HL-60/S4 (cell line): ENCODE results near the gene TTC38.

Experiments used
- in situ Hi-C: fragments of 300-500 bp; cut with MboI; formaldehyde crosslinking; loops from 2 replicates; pipeline ENCODE4 v1.14.3; 2022; ENCODE audit warnings: low sequenced_read_pairs

TTC38 gene

DNA sequence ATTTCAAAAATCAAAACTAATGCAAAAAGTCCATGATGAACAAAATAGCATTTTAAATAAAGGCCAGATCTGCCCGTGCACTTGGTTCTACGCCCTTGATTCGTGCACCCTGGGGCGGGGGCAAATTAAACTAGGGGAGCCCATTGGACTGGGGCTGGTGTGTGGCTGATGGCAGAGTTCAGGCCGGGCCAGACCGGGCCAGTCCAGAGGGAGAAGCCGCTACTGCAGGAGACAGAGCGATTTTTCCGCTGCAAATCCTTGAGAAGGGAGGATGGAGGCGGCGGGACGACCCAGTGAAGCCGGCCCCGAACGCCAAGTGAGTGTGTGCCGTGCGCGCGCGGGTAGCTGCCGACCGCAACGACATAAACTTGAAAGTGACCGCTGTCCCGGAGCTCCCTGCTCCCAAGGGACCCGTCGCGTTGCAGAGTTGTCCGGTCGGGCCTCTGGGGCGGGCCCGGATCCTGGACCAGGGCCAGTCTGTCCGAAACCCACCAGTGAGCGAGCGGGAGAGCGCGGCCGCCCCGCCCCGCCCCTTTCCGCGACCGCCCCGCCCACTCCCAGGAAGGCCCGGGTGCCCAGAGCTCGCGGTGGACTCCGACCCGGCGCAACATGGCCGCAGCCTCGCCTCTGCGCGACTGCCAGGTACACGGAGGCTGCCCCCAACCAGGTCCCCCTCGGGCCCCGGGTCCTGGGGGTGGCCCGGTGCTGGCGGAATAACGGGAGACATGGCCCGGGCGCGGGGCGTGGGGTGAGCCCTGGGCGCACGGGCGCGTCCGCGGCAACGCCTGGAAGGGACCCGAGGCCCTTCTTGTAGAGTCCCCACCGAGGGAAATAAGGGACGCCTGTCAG lies at the start of gene TTC38:
TTC38 (plus strand) TSS at position 578 of the 849 bp plus-strand sequence; CDS start at position 610, 32 bp downstream.
- in situ Hi-C loops = no loop called here

DNA sequence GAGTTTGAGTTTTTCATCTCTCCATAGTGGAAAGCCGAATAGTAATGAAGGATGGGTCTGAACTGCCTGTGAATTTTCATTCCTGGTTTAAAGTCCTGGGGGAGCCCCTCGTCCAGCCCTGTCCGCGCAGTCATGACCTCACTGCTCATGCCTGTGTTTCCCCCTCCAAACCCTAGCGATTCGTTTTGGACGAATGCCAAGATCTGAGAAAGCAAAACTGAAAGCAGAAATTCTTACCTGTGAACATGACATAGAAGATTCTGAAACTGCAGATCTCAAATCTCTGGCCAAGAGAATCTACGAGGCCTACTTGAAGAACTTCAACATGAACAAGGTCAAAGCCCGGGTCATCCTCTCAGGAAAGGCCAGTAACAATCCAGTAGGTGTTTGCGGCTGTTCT lies 48.2 kb upstream of the TTC38 start:
- in situ Hi-C loops = no loop called here

DNA sequence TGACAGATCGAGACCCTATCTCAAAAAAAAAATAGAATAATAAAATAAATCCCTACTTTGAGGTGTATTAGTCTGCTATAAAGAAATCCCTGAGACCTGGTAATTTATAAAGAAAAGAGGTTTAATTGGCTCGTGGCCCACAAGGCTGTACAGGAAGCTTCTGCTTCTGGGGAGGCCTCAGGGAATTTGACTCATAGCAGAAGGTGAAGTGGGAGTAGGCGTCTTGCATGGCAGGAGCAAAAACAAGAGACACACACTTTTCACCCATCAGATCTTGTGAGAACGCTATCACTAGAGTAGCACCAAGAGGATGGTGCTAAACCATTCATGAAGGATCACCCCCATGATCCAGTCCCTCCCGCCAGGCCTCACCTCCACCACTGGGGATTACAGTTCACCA lies 46.9 kb upstream of the TTC38 start:
- in situ Hi-C loops = no loop called here

DNA sequence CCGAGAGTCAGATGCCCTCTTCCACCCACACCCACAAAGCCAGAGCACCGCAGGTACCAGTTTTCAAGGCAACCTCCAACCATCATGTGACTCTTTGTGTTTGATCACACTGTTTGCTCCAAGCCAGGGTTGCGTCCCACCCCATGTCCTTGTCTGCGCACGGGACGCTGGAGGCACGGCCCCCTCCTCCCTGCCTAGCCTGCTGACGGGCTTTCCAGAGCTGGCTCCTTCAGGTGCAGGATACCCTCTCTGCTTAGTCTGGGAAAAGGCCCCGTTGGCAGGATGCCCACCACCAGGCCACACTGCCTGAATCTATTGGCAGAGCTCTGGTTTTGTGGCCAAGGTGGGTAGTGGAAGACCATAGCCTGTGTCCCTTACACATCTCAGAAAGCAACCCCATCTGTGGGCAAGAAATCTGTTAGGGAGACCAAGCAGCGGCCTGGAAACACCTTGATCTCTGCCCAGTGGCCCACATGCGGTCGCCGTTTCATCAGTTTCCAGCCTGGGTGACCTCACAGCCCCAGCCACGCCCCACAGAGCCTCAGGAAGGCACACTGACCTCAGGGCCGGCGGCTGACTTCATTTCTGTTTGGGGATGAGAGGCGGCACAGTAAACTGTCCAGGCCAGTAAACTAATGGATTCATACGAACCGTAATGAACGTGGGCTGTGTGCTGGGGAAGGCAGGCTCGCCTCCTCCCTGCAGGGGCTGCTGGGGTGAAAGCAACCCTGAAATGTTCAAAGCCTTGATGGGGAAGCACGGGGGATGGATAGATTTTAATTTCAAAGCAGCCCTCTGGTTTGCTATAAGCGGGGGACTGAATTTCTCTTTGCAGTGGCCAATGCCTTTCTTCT lies 43.5 kb upstream of the TTC38 start:
- in situ Hi-C loops = no loop called here

DNA sequence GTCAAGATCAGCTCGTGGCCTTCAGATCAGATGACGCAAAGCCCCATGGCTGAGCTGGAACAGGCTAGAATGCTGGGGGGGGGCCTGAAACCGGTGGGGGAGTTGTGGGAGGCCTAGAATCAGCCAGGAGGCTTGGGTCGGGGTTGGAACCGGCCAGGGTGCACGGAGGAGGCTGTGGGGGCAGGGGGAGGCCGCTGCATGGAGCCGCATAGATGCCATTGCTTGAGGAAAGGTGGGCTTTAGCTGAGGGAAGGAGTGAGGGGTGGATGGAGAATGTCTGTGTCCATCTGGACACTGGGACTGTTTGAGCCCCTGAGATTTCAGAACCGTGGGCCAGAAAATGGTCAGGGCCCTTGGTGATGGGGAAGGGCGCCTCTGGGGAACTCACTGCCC lies 42.9 kb upstream of the TTC38 start:
- in situ Hi-C loops = no loop called here

DNA sequence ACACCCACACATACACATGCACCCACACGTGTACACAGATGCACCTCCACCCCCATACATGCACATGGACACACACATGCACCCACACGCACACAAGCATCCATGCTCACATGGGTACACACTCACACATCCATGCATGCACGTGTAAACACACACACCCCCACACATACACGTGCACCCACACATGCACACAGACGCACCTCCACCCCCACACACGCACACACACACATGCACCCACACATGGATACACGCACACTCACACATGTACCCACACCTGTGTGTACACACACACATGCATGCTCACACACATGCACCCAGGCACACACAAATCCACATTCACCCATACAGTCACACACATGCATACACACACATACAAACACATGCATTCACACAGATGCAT lies 42.2 kb upstream of the TTC38 start:
- in situ Hi-C loops = no loop called here

DNA sequence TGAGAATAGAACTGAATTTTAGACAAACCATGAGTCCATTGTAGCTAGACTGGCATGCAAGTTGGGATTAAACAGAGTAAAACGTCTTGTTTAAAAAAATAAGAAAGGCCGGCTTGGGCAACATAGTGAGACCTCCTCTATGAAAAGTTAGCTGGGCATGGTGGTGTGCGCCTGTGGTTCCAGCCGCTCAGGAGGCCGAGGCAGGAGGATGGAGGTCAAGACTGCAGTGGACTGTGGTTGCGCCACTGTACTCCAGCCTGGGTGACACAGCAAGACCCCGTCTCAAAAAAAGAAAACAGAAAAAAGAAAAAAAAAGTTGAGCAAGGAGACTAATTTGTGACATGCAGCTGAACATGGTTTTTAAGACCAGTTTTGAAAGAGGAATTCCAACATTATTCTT lies 41.2 kb upstream of the TTC38 start:
- in situ Hi-C loops = no loop called here

DNA sequence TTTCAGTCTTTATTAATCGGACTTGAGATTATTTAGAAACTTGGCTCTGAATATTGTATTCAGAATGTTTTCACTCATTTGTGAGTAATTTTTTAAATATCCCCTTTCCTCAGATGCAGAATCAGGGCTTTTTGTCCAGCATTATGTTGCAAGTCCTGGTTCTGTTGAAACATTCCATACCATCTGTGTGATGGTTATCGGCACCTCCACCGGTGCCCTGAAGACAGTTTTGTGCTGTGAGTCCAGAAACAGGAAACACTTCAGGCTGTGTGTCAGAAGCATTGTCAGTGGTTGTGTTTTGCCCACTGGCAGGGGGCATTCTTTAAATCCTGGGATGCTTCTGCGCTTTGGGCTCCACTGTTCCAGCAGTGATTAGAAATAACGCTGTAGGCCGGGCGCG lies 38.1 kb upstream of the TTC38 start:
- in situ Hi-C loops = no loop called here

DNA sequence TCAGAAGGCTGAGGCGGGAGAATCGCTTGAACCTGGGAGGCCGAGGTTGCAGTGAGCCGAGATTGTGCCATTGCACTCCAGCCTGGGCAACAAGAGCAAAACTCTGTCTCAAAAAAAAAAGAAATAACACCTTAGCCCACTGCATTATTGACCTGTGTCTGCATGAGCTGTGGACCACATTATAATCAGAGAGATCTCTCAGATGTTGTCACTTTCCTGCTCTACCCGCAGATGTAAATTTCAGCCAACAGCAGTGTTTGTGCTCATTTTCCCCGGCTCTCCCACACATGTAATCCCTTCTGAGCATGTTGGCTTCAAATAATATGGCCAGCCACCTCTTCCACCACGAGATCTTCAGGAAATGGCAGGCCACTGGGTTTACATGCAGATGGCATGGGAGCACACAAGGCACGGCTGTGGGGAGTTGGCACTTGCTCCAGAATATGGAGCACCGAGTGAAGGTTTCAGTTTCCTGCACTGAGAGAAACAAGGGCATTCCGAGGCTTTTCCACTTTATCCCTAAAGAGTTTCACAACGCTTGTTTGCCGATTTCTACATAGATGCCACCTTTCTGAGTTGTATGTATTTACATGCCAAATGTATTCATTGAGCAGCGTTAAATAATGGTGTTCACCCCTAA lies 37.4 kb upstream of the TTC38 start:
- in situ Hi-C loops = no loop called here

DNA sequence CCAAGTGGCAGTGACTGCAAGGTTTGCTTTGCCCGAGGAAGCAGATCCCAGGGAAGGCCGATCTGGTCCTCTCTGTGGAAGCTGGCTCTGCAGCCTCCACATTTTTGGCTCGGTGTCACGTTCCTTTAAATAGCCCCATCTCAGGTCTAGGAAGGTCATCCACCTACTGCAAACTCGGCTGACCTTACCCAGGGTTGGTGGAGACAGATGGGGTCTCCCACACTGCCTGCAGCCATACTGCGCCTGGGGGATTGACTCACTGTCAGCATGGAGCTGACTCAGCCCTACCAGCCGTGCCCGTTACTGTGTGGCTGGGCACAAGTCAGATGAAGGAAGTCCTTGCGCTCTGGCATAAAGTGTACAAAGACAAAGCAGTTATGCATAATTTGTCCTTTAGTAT lies 34.6 kb upstream of the TTC38 start:
- in situ Hi-C loops = no loop called here

DNA sequence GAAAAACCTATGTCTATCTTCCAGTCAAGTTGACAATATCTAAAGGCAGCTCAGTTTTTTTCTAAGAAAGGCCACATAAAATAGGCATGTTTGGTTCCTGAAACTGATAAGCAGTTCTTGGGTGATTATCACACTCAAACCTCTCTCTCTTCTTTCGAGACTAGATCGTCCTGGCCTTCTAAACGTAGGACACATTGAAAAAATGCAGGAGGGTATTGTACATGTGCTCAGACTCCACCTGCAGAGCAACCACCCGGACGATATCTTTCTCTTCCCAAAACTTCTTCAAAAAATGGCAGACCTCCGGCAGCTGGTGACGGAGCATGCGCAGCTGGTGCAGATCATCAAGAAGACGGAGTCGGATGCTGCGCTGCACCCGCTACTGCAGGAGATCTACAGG lies 32.8 kb upstream of the TTC38 start:
- in situ Hi-C loops = no loop called here

DNA sequence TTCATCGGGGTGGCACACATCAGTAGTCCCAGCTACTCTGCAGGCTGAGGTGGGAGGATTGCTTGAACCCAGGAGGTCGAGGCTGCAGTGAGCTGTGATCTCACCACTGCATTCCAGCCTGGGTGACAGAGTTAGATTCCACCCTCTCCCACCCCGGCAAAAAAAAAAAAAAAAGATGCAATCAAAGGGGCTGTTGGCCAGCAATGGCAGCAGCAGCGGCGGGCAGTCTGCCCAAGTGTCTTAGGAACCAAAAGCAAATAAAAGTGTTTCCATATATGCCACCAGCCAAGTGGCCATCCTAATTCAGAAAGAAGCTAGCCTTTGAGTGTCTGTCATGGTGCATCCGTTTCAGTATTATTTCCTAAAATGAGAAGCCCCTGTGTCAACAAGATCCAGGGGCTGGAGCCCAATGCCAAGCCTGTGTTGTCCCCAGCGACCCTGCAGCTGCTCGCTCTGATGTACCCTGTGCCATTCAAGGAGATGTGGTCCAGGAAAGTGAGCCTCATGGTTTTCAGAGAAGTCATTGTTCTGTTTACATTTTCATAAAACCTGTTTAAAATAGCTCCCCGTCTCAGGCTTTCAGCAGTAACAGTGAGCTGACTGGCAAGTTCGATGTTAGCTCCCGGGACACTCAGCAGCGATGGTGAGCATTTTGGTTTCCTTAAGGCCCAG lies 30.2 kb upstream of the TTC38 start:
- in situ Hi-C loops = no loop called here

DNA sequence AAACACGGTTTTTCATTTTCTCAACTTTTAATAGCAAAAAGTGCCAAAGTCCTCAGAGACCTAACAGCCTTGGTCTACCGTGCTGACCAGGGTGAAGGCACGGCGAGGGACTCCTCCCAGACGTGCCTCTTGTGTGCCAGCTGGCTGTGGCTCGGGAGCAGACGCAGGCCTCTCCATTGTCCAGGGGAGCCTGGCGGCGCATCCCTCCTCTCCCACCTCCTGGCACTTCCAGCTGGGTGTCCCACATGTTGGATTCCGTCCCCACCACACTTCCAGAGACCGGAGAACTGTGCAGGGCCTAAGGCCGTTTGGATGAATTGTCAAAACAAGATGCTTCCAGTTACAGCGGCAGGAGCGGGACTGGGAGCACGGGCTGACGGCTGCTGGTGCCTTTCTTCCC lies 29.3 kb upstream of the TTC38 start:
- in situ Hi-C loops = no loop called here

DNA sequence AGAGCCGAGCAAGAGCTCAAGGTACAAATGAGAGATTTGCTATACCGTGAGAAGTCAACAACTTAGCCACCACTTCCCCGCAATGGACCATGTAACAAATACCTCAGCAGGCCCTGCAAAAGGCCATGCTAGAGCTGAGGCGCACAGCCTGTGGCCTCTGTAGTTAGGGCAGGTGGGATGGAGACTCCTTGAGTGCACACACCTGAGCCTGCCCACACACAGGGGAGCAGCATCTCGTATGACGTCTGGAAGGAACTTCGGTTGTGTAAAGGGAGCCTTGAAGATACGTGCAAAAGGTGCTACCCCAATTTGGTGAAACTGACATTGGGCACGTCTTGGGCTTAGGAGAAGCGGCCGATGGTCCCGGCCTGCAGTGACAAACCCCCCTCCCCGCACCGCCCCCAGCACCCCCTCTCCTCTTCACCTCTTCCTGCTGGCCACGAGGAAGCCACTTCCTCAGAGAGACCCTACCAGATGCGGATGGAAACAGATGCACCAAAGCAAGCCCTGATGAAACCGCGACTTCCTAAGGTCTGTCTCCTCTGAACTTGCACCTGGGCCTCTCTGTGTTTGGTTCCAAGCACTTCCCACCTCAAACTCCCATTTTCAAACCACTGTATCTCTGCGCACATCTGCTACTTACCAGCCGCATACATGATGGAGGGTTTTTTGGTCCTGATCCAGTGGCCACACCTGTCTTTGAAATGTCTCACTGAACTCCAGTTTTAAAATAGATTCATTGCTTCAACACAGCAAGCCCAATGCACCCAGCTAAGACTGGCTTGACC lies 28.4 kb upstream of the TTC38 start:
- in situ Hi-C loops = no loop called here

DNA sequence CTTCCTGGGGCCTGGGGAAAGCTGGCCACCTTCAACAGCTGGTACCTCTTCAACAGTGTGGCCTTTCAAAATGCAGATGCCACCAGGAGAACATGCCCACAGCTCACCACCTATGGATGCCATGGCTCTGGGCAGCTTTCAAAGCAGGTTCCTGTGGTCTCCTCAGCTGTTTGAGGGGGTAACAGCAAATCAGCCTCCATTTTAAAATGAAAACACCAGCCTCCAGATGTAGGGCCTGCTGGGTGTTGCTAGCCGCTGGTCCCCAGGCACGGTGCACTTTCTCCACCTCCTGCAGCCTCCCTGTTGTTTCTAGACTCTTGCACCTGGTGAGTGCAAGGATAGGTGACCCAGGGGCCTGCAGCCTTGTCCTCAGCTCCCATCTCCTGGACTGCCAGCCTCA lies 27.7 kb upstream of the TTC38 start:
- in situ Hi-C loops = no loop called here

DNA sequence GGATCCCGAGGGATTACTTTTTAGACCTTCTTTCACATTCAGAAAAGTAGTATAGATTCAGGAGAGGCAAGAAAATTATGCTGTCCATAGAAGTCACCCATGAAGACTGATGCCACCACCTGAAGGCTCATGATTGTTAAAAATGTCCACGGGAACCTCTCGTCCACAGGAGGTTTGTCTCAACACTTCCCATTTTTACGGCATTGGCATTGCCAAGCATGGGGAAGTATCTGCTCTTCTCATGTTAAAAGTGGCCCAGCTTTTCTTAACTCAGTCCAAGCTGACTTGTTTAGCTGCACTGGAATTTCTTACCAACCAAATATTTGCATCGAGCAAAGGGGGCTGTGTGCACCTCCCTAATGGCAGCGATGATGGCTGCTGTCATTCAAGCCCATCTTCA lies 27.3 kb upstream of the TTC38 start:
- in situ Hi-C loops = no loop called here

DNA sequence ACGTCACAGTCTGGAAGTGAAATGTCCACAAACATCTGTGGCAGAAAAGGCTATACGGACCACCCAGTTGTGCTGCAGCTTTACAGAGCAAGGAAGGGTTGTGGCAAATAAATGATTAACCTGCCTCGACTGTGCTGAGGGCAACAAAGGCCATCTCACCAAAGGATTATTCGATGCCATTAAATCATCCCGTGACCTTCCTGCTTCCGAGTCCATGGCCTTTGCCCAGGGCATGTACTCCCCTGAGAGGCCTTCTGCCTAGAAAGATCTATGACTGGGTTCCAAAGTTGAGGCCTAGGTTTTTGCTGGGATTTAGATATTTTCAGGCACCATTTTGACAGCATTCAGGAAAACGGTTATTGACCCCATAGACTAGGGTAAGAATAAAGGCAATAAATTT lies 26.9 kb upstream of the TTC38 start:
- in situ Hi-C loops = no loop called here

DNA sequence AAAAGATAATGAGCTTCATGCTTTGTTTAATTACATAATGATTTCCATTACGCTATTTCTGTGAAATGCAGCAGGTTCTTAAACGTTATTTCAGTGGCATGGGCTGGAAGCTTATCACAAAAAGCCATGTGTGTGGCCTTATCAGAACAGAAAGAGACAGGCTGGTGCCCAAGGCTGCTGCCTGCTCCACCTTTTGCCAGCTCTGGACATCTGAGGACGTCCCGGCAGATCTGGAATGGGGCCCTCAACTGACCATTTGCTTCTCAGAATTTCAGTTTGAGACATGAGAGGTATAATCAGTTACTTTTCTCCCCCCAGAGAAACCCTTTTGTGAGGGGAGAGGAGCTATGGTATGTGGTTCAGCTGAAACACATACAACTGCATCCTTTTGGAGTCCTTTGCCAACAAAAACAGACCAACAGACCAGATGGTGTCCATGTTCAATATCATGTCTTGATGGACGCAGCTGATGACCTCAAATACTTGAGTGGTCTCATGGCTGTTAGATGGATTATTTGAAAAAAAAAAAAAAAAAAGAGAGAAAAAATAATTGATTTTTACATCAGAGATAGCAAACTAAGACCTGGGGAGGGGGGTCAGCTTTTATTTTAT lies 26.3 kb upstream of the TTC38 start:
- in situ Hi-C loops = no loop called here

DNA sequence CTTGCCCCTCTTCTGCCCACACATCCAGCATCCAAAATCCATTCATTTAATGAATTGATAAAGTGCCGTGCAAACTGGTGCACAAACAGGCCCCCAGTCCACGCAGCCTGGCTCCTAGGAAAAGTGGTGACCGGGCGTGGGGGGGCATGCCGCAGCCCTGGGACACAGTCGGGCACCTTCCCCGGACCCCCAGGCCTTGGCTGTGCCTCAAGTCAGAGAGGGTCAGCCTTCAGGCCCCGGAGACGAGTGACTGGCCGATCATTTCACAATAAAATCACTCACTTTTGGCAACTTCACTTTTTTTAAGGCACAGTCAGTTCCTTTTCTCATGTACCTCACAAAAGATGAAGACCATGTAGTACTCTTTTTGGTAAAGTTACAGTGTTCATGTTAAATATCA lies 25.7 kb upstream of the TTC38 start:
- in situ Hi-C loops = no loop called here

DNA sequence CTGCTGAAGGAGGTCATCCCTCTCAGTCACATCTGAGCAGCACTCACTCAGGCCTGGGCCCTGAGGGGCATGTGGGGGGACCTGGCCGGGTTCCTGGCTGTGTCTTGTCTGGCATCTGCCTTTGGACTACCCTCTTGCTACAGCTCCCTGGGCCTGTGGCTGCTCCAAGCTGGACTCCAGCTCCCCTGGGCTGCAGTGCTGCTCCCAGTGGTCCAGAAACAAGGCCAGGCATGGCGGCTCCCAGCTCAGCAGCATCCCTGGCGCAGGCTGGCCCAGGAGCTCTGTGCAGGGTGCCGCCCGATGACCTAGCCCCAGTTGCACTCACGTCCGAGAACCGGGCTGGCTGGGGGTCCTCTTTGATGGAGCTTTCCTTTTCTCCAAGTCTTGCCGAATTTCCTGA lies 23.0 kb upstream of the TTC38 start:
- in situ Hi-C loops = no loop called here
